ENCODE data around the gene SLC19A1. TPM values are rescaled to one million over a fixed set of nuclear protein-coding genes. Genes with fewer than 3 reads are reported as not detected.

SLC19A1 gene
- total RNA-seq (ENCODE audit: unreplicated experiment), result 53.3 TPM
- long read RNA-seq, transcript SLC19A1-201 (6 exons, 3,811 nt), result major isoform, 8 of 20 reads
- long read RNA-seq, partial matches to known transcripts, result 3 of 20 reads
- long read RNA-seq, other reads (novel, unspliced or antisense), result 9 of 20 reads

GRCh38 chr21:45542242-45542666 is at the start of gene SLC19A1:
SLC19A1 (minus strand) TSS chr21:45542440; CDS start chr21:45537959, 4,481 bp downstream.
- no peak within 1 kb of the TSS for H3K27ac Mint-ChIP-seq (ENCODE audit: unreplicated experiment)
- peaks cover 13% of the 10 kb centered on the region for H3K27me3 Mint-ChIP-seq (ENCODE audit: unreplicated experiment)
- peaks cover 5% of the 10 kb centered on the region for H3K4me1 Mint-ChIP-seq (ENCODE audit: low read depth, unreplicated experiment)
- H3K4me3 Mint-ChIP-seq (ENCODE audit: unreplicated experiment), result peak within 1 kb of the TSS; percentile 88
- H3K9me3 Mint-ChIP-seq (ENCODE audit: unreplicated experiment), result peaks cover 4% of the 10 kb centered on the region
- peak; percentile 76 for DNase-seq
- TF ChIP-seq CTCF (IDR thresholded peaks at IDR 0.05; ENCODE audit: partially characterized antibody, unreplicated experiment), result peak; percentile 15
- H3K36me3 Mint-ChIP-seq (ENCODE audit: unreplicated experiment), result no peaks in the 10 kb centered on the region

- Mint-ChIP-seq H3K4me1 (ENCODE audit: low read depth, unreplicated experiment) (peaks cover 9% of the 10 kb centered on the region), H3K9me3 (ENCODE audit: unreplicated experiment) (peaks cover 5% of the 10 kb centered on the region), H3K36me3 (ENCODE audit: unreplicated experiment) (peaks cover 30% of the 10 kb centered on the region), H3K4me3 (ENCODE audit: unreplicated experiment) (no peak overlapping the region), H3K27me3 (ENCODE audit: unreplicated experiment) (peaks cover 8% of the 10 kb centered on the region), H3K27ac (ENCODE audit: unreplicated experiment) (no peak overlapping the region)
- no peak for TF ChIP-seq CTCF (IDR thresholded peaks at IDR 0.05; ENCODE audit: partially characterized antibody, unreplicated experiment)
- no peak for DNase-seq
Observed at GRCh38 chr21:45591619-45592207, 49.5 kb upstream of the SLC19A1 start.

GRCh38 chr21:45590726-45591618 is 48.7 kb upstream of the SLC19A1 start:
- Mint-ChIP-seq H3K4me3 (ENCODE audit: unreplicated experiment) (no peak overlapping the region), H3K27me3 (ENCODE audit: unreplicated experiment) (peaks cover 8% of the 10 kb centered on the region), H3K36me3 (ENCODE audit: unreplicated experiment) (peaks cover 37% of the 10 kb centered on the region), H3K9me3 (ENCODE audit: unreplicated experiment) (peaks cover 10% of the 10 kb centered on the region), H3K4me1 (ENCODE audit: low read depth, unreplicated experiment) (peaks cover 4% of the 10 kb centered on the region), H3K27ac (ENCODE audit: unreplicated experiment) (no peak overlapping the region)
- no peak for TF ChIP-seq CTCF (IDR thresholded peaks at IDR 0.05; ENCODE audit: partially characterized antibody, unreplicated experiment)
- no peak for DNase-seq

- peaks cover 8% of the 10 kb centered on the region for H3K27me3 Mint-ChIP-seq (ENCODE audit: unreplicated experiment)
- no peak overlapping the region for H3K27ac Mint-ChIP-seq (ENCODE audit: unreplicated experiment)
- no peak for TF ChIP-seq CTCF (IDR thresholded peaks at IDR 0.05; ENCODE audit: partially characterized antibody, unreplicated experiment)
- peaks cover 38% of the 10 kb centered on the region for H3K36me3 Mint-ChIP-seq (ENCODE audit: unreplicated experiment)
- peaks cover 10% of the 10 kb centered on the region for H3K9me3 Mint-ChIP-seq (ENCODE audit: unreplicated experiment)
- no peak overlapping the region for H3K4me3 Mint-ChIP-seq (ENCODE audit: unreplicated experiment)
- H3K4me1 Mint-ChIP-seq (ENCODE audit: low read depth, unreplicated experiment), result no peaks in the 10 kb centered on the region
- DNase-seq, result peak; percentile 76
Observed at GRCh38 chr21:45590246-45590725, 48.0 kb upstream of the SLC19A1 start.
